Thyroid gland (tissue), 4 donors: ENCODE measurements around the gene GSTO2. TPM values are rescaled to one million over a fixed set of nuclear protein-coding genes. Genes with fewer than 3 reads are reported as not detected.

Experiments used
- DNase-seq, 2 donors: peaks; one replicate each; pipeline ENCODE4 v3.0.0-alpha.2; 2019
- H3K27ac ChIP-seq, 3 donors: fragments of 200-600 bp; sonication (generic); 1 replicate in 2 of 3; 2 replicates in 1 of 3; pipeline ENCODE4 v1.5.1; 2016 to 2019; ENCODE audit warnings: mild to moderate bottlenecking in 1 of 3, moderate library complexity in 1 of 3
- H3K27me3 ChIP-seq: fragments of 200-600 bp; sonication (generic); one replicate; pipeline ENCODE4 v1.5.1; 2019
- H3K36me3 ChIP-seq, 2 donors: fragments of 200-600 bp; sonication (generic); one replicate each; pipeline ENCODE4 v1.5.1; 2016 to 2019
- H3K4me1 ChIP-seq, 2 donors: fragments of 200-600 bp; sonication (generic); one replicate each; pipeline ENCODE4 v1.5.1; 2017 to 2019
- H3K4me3 ChIP-seq, 3 donors: fragments of 200-600 bp; sonication (generic); replicated peaks in 1 of 3; 1 replicate in 2 of 3; 2 replicates in 1 of 3; pipeline ENCODE4 v1.5.1; 2016; ENCODE audit warnings: mild to moderate bottlenecking in 1 of 3
- H3K9me3 ChIP-seq: fragments of 200-600 bp; sonication (generic); one replicate; pipeline ENCODE4 v1.5.1; 2017
- POLR2A ChIP-seq, 2 donors: fragments of 450-650 bp; IDR thresholded peaks; one replicate each; pipeline ENCODE4 v1.6.1; 2017; ENCODE audit warnings: antibody characterized with exemption in 2 of 2, mild to moderate bottlenecking in 2 of 2, moderate library complexity in 1 of 2
- WGBS, 2 donors: methylation state at CpG; one replicate each; pipeline ENCODE4 v1.1.5; 2017; 5-methylcytosine and 5-hydroxymethylcytosine counted together
- intact Hi-C: fragments of 100-400 bp; cut with DNase I; formaldehyde crosslinking; loops from one replicate; pipeline ENCODE4 v1.15.1; 2023
- total RNA-seq, 4 donors: library from RNA; depleted of rRNA; stranded (reverse); fragments of >200 nt; gene quantifications; one replicate each; pipeline ENCODE4 v1.2.3, GENCODE V29; 2016
- TF ChIP-seq, protein P1 (sequence below), 6 experiments: fragments of 200-600 bp in 3 of 6; fragments of 450-650 bp in 3 of 6; sonication (generic) in 3 of 6; IDR thresholded peaks; one replicate each; pipeline ENCODE4 v1.5.1; 2016 to 2019; ENCODE audit warnings: antibody characterized with exemption in 6 of 6, mild to moderate bottlenecking in 2 of 6, inconsistent platforms in 1 of 6, moderate library complexity in 1 of 6

GSTO2 gene
- total RNA-seq, 4 donors from 2014 or later: 7.5 to 16.3 (median 12.8) TPM

DNA sequence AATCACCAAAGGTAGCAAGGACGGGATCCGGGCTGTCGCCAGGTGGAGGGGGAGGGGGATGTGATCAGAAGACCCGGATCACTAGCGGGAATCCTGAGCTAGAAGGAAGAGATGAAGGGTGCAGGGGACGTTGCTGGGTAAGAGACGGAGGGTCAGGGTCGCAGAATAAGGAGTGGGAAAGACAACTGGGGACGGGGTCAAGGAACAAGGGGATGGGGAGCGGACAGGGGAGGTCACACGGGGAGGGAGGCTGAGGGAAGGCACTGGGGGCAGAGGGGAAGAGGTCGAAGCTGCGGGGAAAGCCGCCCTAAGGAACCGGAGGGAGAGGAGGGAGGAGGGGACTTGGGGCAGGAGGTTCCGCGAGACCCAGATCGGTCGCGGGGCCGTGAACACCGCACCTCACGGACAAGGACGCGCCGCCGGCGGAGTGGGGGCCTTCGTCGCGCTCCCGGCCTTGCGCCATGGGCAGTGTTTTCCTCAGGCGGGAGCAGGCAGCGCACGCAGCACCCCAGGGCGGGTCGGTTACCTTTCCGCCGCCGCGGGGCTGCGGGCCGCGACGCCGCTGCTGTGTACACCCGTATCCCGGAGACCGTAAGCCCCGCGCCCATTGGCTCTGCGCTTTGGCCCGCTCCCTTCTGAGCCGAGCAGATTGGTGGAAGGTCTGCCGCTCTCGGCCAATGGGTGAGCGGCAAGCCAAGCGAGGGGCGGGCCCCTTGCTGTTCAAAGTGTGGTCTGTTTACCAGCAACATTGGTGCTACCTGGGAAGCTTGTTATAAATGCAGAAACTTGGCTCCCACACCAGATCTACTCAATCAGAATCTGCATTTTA is 37.0 kb upstream of the GSTO2 start, which contains the start of gene CFAP43:
CFAP43 (minus strand) TSS at position 581 of the 829 bp plus-strand sequence; CDS start at position 463, 118 bp downstream.
- Histone ChIP-seq H3K4me3 (peak within 1 kb of the TSS; percentile 31 to 61 (median 53)), H3K9me3 (no peaks in the 10 kb centered on the region), H3K4me1 (peaks cover 7 to 10% of the 10 kb centered on the region in 2 donors), H3K27ac (peak within 1 kb of the TSS in 1 of 3 donors; percentile 67), H3K36me3 (no peaks in the 10 kb centered on the region), H3K27me3 (no peaks in the 10 kb centered on the region)
- peak; percentile 99 for DNase-seq
- 1% methylated on average over 36 to 49 of the region's 60 CpGs for WGBS, 2 donors
- peak in 1 of 2 donors; percentile 78 for TF ChIP-seq POLR2A (IDR thresholded peaks at IDR 0.05)
- TF ChIP-seq, protein P1, sequence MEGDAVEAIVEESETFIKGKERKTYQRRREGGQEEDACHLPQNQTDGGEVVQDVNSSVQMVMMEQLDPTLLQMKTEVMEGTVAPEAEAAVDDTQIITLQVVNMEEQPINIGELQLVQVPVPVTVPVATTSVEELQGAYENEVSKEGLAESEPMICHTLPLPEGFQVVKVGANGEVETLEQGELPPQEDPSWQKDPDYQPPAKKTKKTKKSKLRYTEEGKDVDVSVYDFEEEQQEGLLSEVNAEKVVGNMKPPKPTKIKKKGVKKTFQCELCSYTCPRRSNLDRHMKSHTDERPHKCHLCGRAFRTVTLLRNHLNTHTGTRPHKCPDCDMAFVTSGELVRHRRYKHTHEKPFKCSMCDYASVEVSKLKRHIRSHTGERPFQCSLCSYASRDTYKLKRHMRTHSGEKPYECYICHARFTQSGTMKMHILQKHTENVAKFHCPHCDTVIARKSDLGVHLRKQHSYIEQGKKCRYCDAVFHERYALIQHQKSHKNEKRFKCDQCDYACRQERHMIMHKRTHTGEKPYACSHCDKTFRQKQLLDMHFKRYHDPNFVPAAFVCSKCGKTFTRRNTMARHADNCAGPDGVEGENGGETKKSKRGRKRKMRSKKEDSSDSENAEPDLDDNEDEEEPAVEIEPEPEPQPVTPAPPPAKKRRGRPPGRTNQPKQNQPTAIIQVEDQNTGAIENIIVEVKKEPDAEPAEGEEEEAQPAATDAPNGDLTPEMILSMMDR (IDR thresholded peaks at IDR 0.05): peak in 1 of 6 experiments; percentile 8
- intact Hi-C loops: no loop called here

DNA sequence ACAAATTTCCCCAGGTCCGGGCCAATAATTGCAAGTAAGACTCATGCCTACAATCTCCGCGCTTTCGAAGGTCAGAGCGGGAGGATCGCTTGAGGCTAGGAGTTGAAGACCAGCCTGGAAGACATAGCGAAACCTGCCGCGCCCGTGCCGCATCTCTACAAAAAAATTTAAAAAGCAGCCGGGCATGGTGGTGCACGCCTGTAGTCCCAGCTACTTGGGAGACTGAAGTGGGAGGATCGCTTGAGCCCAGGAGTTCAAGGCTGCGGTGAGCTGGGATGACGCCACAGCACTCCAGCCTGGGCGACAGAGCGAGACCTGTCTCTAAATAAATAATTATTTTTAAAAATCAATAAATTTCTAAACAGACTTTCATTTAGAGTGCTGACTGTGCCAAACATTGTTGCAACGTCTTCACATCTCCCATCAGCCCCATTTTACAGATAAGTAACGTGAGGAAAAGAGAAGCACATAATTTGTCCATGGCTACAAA is 36.3 kb upstream of the GSTO2 start:
- H3K4me1 ChIP-seq: peaks cover 7 to 10% of the 10 kb centered on the region in 2 donors
- no peak for DNase-seq
- H3K9me3 ChIP-seq: no peaks in the 10 kb centered on the region
- intact Hi-C loops: no loop called here
- no peaks in the 10 kb centered on the region for H3K36me3 ChIP-seq
- no peak overlapping the region for H3K27ac ChIP-seq
- H3K4me3 ChIP-seq: peak overlapping the region; percentile 31 to 61 (median 53)
- WGBS, 2 donors: 14 to 18% methylated on average over 20 of the region's 20 CpGs
- TF ChIP-seq, protein P1 (IDR thresholded peaks at IDR 0.05): no peak
- TF ChIP-seq POLR2A (IDR thresholded peaks at IDR 0.05): no peak
- H3K27me3 ChIP-seq: no peaks in the 10 kb centered on the region

DNA sequence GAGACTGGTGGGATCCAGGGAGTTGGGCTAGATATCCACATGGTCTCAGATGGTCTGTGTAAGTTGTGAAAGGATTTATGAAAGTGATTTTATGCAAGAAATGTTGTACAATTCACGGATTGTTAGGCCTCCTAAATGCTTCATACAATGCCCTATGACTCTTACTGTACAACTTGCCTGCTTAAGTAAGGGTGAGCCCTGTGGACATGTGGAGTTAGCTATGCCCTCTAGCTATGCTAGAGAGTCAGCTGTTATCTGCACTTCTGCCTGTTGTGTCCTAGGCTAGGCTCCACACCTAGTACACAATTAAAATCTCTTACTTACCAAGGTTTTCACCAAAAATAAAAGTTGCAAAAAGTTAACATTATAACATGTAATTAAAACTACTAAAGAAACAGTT is 35.2 kb upstream of the GSTO2 start:
- Histone ChIP-seq H3K27me3 (no peaks in the 10 kb centered on the region), H3K36me3 (no peaks in the 10 kb centered on the region), H3K4me3 (no peak overlapping the region), H3K27ac (no peak overlapping the region), H3K4me1 (peaks cover 7 to 10% of the 10 kb centered on the region in 2 donors), H3K9me3 (no peaks in the 10 kb centered on the region)
- DNase-seq: no peak
- intact Hi-C loops: no loop called here
- WGBS, 2 donors: 71 to 81% methylated on average over 1 of the region's 1 CpG
- TF ChIP-seq, protein P1 (IDR thresholded peaks at IDR 0.05): no peak
- TF ChIP-seq POLR2A (IDR thresholded peaks at IDR 0.05): no peak

DNA sequence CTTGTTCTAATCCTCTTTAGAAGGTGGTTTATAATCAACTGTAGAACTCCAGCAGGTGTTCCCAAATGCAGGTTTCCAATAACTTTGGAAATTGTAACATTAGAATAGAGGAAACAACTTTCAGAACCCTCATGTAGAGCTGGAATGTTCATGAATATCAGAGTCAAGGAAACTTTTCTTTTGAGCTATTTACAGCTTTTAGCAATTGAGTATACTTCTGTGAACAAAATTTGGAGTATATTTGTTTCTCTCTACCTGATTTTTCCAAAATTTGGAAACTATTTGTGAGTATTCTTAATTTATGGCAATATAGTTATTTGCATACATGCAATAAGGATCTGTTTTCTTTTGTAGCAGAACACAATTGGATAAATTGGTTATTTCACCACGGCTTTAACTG is 34.0 kb upstream of the GSTO2 start:
- intact Hi-C loops: no loop called here
- Histone ChIP-seq H3K27ac (no peak overlapping the region), H3K36me3 (no peaks in the 10 kb centered on the region), H3K4me1 (peaks cover 7 to 10% of the 10 kb centered on the region in 2 donors), H3K4me3 (no peak overlapping the region), H3K9me3 (no peaks in the 10 kb centered on the region), H3K27me3 (no peaks in the 10 kb centered on the region)
- 88 to 93% methylated on average over 1 of the region's 1 CpG for WGBS, 2 donors
- no peak for TF ChIP-seq POLR2A (IDR thresholded peaks at IDR 0.05)
- TF ChIP-seq, protein P1 (IDR thresholded peaks at IDR 0.05): no peak
- no peak for DNase-seq

DNA sequence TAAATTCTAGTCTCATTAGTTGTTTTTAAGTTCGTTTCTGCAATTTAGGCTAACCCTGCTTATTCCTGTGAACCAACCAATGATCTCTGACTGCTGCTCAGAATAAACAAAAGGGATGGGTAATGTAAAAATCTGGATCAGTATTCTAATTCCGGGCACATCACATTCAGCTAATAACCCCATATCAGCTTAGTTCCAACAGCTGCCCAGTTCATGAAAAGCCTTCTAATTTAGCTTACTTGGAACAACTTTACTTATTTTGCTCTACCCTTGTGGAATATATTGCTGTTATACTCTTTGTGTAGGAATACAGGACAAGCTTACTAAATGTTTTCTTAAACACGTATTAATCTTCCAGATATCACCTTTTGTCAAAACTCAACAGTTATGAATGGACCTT is 33.2 kb upstream of the GSTO2 start:
- no peak overlapping the region for H3K4me3 ChIP-seq
- intact Hi-C loops: no loop called here
- no peaks in the 10 kb centered on the region for H3K27me3 ChIP-seq
- H3K4me1 ChIP-seq: peaks cover 7 to 10% of the 10 kb centered on the region in 2 donors
- DNase-seq: no peak
- H3K27ac ChIP-seq: no peak overlapping the region
- H3K36me3 ChIP-seq: no peaks in the 10 kb centered on the region
- TF ChIP-seq POLR2A (IDR thresholded peaks at IDR 0.05): no peak
- TF ChIP-seq, protein P1 (IDR thresholded peaks at IDR 0.05): no peak
- 81 to 88% methylated on average over 3 of the region's 3 CpGs for WGBS, 2 donors
- H3K9me3 ChIP-seq: no peaks in the 10 kb centered on the region
